Memory B cell (primary cell): ENCODE measurements around the gene GPR83.

Experiments used
- ATAC-seq: fragments of 150-1000 bp; cut with Tn5 transposase; 2 replicates; pipeline ENCODE4 v1.10.0; 2021; ENCODE audit warnings: low read depth, mild to moderate bottlenecking, moderate library complexity
- DNase-seq, 2 donors: peaks; one replicate each; pipeline ENCODE4 v3.0.0; 2022; ENCODE audit warnings: low spot score in 2 of 2
- H3K27ac Mint-ChIP-seq: one replicate; pipeline ENCODE4 v1.8.0; 2022; ENCODE audit warnings: mild to moderate bottlenecking, moderate library complexity, mixed read lengths
- H3K27me3 Mint-ChIP-seq: one replicate; pipeline ENCODE4 v1.8.0; 2022; ENCODE audit warnings: mixed read lengths
- H3K36me3 Mint-ChIP-seq: one replicate; pipeline ENCODE4 v1.8.0; 2022; ENCODE audit warnings: mild to moderate bottlenecking, mixed read lengths
- H3K4me1 Mint-ChIP-seq: one replicate; pipeline ENCODE4 v1.8.0; 2022; ENCODE audit warnings: mixed read lengths
- H3K4me3 Mint-ChIP-seq: one replicate; pipeline ENCODE4 v1.8.0; 2022; ENCODE audit warnings: mild to moderate bottlenecking, moderate library complexity, mixed read lengths
- H3K9me3 Mint-ChIP-seq: one replicate; pipeline ENCODE4 v1.8.0; 2022; ENCODE audit warnings: mixed read lengths

Gene GPR83

DNA sequence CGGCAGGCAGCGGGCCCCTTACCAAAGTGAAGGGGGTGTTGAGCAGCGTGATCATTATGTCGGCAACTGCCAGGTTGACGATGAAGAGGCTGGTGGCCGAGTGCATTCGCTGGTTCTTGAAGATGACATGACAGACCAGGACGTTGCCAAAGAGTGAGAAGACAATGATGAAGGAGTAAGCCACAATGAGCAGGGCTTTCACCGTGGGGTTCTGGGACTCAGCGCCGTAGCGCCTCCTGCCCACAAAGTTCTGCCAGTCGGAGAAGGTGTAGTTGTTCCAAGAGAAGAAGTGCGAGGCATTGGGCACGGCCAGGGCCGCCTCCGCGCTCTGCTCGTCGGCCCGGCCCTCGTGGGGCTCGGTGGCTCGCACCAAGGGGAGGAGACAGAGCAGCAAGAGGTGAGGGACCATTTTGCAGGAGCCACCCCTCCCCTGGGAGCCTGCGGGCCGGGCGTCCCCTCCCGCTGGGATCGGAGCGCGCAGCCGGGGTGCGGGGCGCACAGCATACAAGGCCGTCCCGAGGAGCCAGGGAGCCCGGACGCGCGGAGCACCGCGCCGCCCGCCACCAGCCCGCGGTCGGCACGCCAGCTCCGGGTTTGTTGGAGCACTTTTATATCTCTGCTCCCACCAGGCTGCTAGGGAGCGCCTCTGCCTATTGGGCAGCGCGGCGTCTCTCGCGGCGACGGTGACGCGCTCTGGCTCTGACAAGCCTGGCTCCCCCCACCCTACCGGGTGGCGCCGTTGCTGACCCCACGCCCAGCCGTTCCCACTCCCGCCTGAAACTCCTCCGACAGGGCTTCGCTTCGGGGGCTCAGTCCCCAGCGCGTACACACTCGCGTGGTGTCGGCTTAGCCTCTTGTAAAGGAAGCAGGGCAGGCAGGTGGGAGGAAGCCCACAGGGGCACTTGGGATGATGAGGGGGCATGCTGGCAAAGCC lies at the start of gene GPR83:
Gene GPR83 (minus strand): TSS at position 581 of the 934 bp plus-strand sequence. CDS start 172 bp downstream, at position 409.
- DNase-seq (no peak), ATAC-seq (no peak)
- H3K27ac Mint-ChIP-seq: no peak within 1 kb of the TSS
- peaks cover 7% of the 10 kb centered on the region for H3K4me1 Mint-ChIP-seq
- H3K9me3 Mint-ChIP-seq: peaks cover 5% of the 10 kb centered on the region
- H3K27me3 Mint-ChIP-seq: peaks cover 25% of the 10 kb centered on the region
- H3K36me3 Mint-ChIP-seq: peaks cover 4% of the 10 kb centered on the region
- peak within 1 kb of the TSS; percentile 4 for H3K4me3 Mint-ChIP-seq

- no peak overlapping the region for H3K4me3 Mint-ChIP-seq
- ATAC-seq (no peak), DNase-seq (no peak)
- no peaks in the 10 kb centered on the region for H3K4me1 Mint-ChIP-seq
- H3K9me3 Mint-ChIP-seq: no peaks in the 10 kb centered on the region
- no peaks in the 10 kb centered on the region for H3K27me3 Mint-ChIP-seq
- H3K36me3 Mint-ChIP-seq: peaks cover 22% of the 10 kb centered on the region
- H3K27ac Mint-ChIP-seq: no peak overlapping the region
Measured at GRCh38 chr11:94450048-94450447, 48.8 kb upstream of the GPR83 start.

DNA sequence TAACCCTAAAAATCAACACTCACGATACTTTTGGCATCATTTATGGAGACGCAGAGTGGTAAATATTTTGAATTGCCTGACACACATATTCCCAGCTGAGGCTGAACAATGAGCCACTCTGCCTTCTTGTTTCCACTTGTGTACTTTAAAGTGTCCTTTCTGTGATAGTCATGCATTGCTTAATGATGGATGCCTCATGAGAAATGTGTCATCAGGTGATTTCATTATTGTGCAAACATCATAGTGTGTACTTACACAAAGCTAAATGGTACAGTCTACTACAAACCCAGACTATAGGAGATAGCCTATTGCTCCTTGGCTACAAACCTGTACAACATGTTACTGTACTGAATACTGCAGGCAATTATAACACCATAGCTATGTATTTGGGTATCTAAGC lies 48.2 kb upstream of the GPR83 start:
- Mint-ChIP-seq H3K9me3 (no peaks in the 10 kb centered on the region), H3K27ac (peak overlapping the region; percentile 48), H3K4me1 (no peaks in the 10 kb centered on the region), H3K4me3 (no peak overlapping the region), H3K27me3 (no peaks in the 10 kb centered on the region), H3K36me3 (peaks cover 21% of the 10 kb centered on the region)
- ATAC-seq (no peak), DNase-seq (no peak)

GRCh38 chr11:94449029-94449428 lies 47.8 kb upstream of the GPR83 start:
- no peak for DNase-seq
- Mint-ChIP-seq H3K36me3 (peaks cover 25% of the 10 kb centered on the region), H3K4me3 (no peak overlapping the region), H3K27ac (peak overlapping the region; percentile 48), H3K4me1 (no peaks in the 10 kb centered on the region), H3K9me3 (no peaks in the 10 kb centered on the region), H3K27me3 (no peaks in the 10 kb centered on the region)
- ATAC-seq: no peak

- Mint-ChIP-seq H3K36me3 (peaks cover 30% of the 10 kb centered on the region), H3K9me3 (no peaks in the 10 kb centered on the region), H3K27me3 (no peaks in the 10 kb centered on the region), H3K4me3 (no peak overlapping the region), H3K4me1 (no peaks in the 10 kb centered on the region), H3K27ac (no peak overlapping the region)
- ATAC-seq: no peak
- DNase-seq: no peak
Measured at GRCh38 chr11:94447149-94447548, 45.9 kb upstream of the GPR83 start.

- Mint-ChIP-seq H3K36me3 (peaks cover 39% of the 10 kb centered on the region), H3K27me3 (no peaks in the 10 kb centered on the region), H3K27ac (no peak overlapping the region), H3K4me3 (no peak overlapping the region), H3K4me1 (no peaks in the 10 kb centered on the region), H3K9me3 (no peaks in the 10 kb centered on the region)
- DNase-seq (no peak), ATAC-seq (no peak)
Measured at GRCh38 chr11:94445641-94446040, 44.4 kb upstream of the GPR83 start.

GRCh38 chr11:94433049-94433448 lies 31.8 kb upstream of the GPR83 start:
- H3K27ac Mint-ChIP-seq: no peak overlapping the region
- peaks cover 60% of the 10 kb centered on the region for H3K36me3 Mint-ChIP-seq
- H3K27me3 Mint-ChIP-seq: no peaks in the 10 kb centered on the region
- H3K4me1 Mint-ChIP-seq: no peaks in the 10 kb centered on the region
- H3K9me3 Mint-ChIP-seq: peaks cover 2% of the 10 kb centered on the region
- no peak overlapping the region for H3K4me3 Mint-ChIP-seq
- ATAC-seq: no peak
- DNase-seq: no peak

GRCh38 chr11:94424662-94425061 lies 23.4 kb upstream of the GPR83 start:
- no peak for ATAC-seq
- Mint-ChIP-seq H3K9me3 (peaks cover 2% of the 10 kb centered on the region), H3K4me1 (peaks cover 4% of the 10 kb centered on the region), H3K27me3 (no peaks in the 10 kb centered on the region), H3K27ac (no peak overlapping the region), H3K4me3 (no peak overlapping the region), H3K36me3 (peaks cover 59% of the 10 kb centered on the region)
- no peak for DNase-seq

- no peaks in the 10 kb centered on the region for H3K27me3 Mint-ChIP-seq
- no peak overlapping the region for H3K27ac Mint-ChIP-seq
- peaks cover 55% of the 10 kb centered on the region for H3K36me3 Mint-ChIP-seq
- H3K4me3 Mint-ChIP-seq: no peak overlapping the region
- DNase-seq: no peak
- H3K4me1 Mint-ChIP-seq: peaks cover 4% of the 10 kb centered on the region
- no peak for ATAC-seq
- peaks cover 2% of the 10 kb centered on the region for H3K9me3 Mint-ChIP-seq
Measured at GRCh38 chr11:94424011-94424410, 22.8 kb upstream of the GPR83 start.

- ATAC-seq (no peak), DNase-seq (no peak)
- peaks cover 4% of the 10 kb centered on the region for H3K4me1 Mint-ChIP-seq
- no peak overlapping the region for H3K4me3 Mint-ChIP-seq
- no peak overlapping the region for H3K27ac Mint-ChIP-seq
- peaks cover 51% of the 10 kb centered on the region for H3K36me3 Mint-ChIP-seq
- no peaks in the 10 kb centered on the region for H3K9me3 Mint-ChIP-seq
- no peaks in the 10 kb centered on the region for H3K27me3 Mint-ChIP-seq
Measured at GRCh38 chr11:94423507-94423906, 22.3 kb upstream of the GPR83 start.

GRCh38 chr11:94418123-94418765 lies 17.0 kb upstream of the GPR83 start:
- DNase-seq (no peak), ATAC-seq (no peak)
- peaks cover 23% of the 10 kb centered on the region for H3K36me3 Mint-ChIP-seq
- no peak overlapping the region for H3K27ac Mint-ChIP-seq
- H3K9me3 Mint-ChIP-seq: no peaks in the 10 kb centered on the region
- no peaks in the 10 kb centered on the region for H3K4me1 Mint-ChIP-seq
- no peak overlapping the region for H3K4me3 Mint-ChIP-seq
- no peaks in the 10 kb centered on the region for H3K27me3 Mint-ChIP-seq

GRCh38 chr11:94417386-94417987 lies 16.3 kb upstream of the GPR83 start:
- H3K4me1 Mint-ChIP-seq: no peaks in the 10 kb centered on the region
- DNase-seq: no peak
- peaks cover 23% of the 10 kb centered on the region for H3K36me3 Mint-ChIP-seq
- H3K9me3 Mint-ChIP-seq: no peaks in the 10 kb centered on the region
- H3K4me3 Mint-ChIP-seq: no peak overlapping the region
- H3K27me3 Mint-ChIP-seq: no peaks in the 10 kb centered on the region
- no peak overlapping the region for H3K27ac Mint-ChIP-seq
- no peak for ATAC-seq

- peaks cover 10% of the 10 kb centered on the region for H3K27me3 Mint-ChIP-seq
Measured at GRCh38 chr11:94405062-94405833, 4.0 kb upstream of the GPR83 start.

More at GRCh38 chr11:94405062-94405833, 4.0 kb upstream of the GPR83 start:
- H3K4me3 Mint-ChIP-seq: no peak overlapping the region
- DNase-seq: no peak
- H3K4me1 Mint-ChIP-seq: peaks cover 7% of the 10 kb centered on the region
- peaks cover 19% of the 10 kb centered on the region for H3K36me3 Mint-ChIP-seq
- no peak for ATAC-seq
- H3K9me3 Mint-ChIP-seq: peaks cover 24% of the 10 kb centered on the region
- no peak overlapping the region for H3K27ac Mint-ChIP-seq
